Measurements from ENCODE around the gene APOL3. TPM values are rescaled to one million over a fixed set of nuclear protein-coding genes. Genes with fewer than 3 reads are reported as not detected.

The APOL3 gene
- total and polyA plus RNA-seq, 10 of the 15 experiments (the other 5 are each of a cell fraction or from before 2014, with no cell fraction given), result 6.9 to 66.8 (median 48.5) TPM

GRCh38 chr22:36123673-36124630 lies 36.6 kb downstream of the APOL3 start (continued):
- no peak for TF ChIP-seq MEF2B (IDR thresholded peaks at IDR 0.05; ENCODE audit: partially characterized antibody, poor library complexity, severe bottlenecking)
- 0 out of 2 replicates have a peak, but pooled peaks have one; percentile 44 for TF ChIP-seq TBL1XR1 (IDR thresholded peaks at IDR 0.05; ENCODE audit: low read depth, low read length)
- TF ChIP-seq SUPT20H (IDR thresholded peaks at IDR 0.05; ENCODE audit: borderline replicate concordance, control insufficient read depth, low read depth, low read length), result no peak
- TF ChIP-seq, protein P1, sequence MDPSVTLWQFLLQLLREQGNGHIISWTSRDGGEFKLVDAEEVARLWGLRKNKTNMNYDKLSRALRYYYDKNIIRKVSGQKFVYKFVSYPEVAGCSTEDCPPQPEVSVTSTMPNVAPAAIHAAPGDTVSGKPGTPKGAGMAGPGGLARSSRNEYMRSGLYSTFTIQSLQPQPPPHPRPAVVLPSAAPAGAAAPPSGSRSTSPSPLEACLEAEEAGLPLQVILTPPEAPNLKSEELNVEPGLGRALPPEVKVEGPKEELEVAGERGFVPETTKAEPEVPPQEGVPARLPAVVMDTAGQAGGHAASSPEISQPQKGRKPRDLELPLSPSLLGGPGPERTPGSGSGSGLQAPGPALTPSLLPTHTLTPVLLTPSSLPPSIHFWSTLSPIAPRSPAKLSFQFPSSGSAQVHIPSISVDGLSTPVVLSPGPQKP (IDR thresholded peaks at IDR 0.05; ENCODE audit: low read depth, low read length), result peak; percentile 33; the same call in 1 of the 2 replicates
- TF ChIP-seq POU2F2 (IDR thresholded peaks at IDR 0.05; ENCODE audit: borderline replicate concordance, low read depth, low read length), result no peak
- TF ChIP-seq BRCA1 (IDR thresholded peaks at IDR 0.05; ENCODE audit: low read depth, low read length), result peak; percentile 28; the same call in 1 of the 2 replicates
- TF ChIP-seq ZNF384 (IDR thresholded peaks at IDR 0.05; ENCODE audit: borderline replicate concordance, low read depth, low read length), result peak; percentile 27; the same call in 1 of the 2 replicates
- no peak for TF ChIP-seq SUZ12 (IDR thresholded peaks at IDR 0.05; ENCODE audit: unreplicated experiment)
- TF ChIP-seq IRF3 (IDR thresholded peaks at IDR 0.05), result no peak
- no peak for TF ChIP-seq NR2C1 (IDR thresholded peaks at IDR 0.05)
- no peak for TF ChIP-seq ZSCAN29 (IDR thresholded peaks at IDR 0.05)
- TF ChIP-seq SMARCA5 (IDR thresholded peaks at IDR 0.05), result peak; percentile 73; the same call in 1 of the 2 replicates
- TF ChIP-seq RELB (IDR thresholded peaks at IDR 0.05; ENCODE audit: low read depth), result no peak
- TF ChIP-seq ZNF622 (IDR thresholded peaks at IDR 0.05), result no peak
- no peak for TF ChIP-seq KLF5 (IDR thresholded peaks at IDR 0.05; ENCODE audit: partially characterized antibody)
- TF ChIP-seq, protein P2, sequence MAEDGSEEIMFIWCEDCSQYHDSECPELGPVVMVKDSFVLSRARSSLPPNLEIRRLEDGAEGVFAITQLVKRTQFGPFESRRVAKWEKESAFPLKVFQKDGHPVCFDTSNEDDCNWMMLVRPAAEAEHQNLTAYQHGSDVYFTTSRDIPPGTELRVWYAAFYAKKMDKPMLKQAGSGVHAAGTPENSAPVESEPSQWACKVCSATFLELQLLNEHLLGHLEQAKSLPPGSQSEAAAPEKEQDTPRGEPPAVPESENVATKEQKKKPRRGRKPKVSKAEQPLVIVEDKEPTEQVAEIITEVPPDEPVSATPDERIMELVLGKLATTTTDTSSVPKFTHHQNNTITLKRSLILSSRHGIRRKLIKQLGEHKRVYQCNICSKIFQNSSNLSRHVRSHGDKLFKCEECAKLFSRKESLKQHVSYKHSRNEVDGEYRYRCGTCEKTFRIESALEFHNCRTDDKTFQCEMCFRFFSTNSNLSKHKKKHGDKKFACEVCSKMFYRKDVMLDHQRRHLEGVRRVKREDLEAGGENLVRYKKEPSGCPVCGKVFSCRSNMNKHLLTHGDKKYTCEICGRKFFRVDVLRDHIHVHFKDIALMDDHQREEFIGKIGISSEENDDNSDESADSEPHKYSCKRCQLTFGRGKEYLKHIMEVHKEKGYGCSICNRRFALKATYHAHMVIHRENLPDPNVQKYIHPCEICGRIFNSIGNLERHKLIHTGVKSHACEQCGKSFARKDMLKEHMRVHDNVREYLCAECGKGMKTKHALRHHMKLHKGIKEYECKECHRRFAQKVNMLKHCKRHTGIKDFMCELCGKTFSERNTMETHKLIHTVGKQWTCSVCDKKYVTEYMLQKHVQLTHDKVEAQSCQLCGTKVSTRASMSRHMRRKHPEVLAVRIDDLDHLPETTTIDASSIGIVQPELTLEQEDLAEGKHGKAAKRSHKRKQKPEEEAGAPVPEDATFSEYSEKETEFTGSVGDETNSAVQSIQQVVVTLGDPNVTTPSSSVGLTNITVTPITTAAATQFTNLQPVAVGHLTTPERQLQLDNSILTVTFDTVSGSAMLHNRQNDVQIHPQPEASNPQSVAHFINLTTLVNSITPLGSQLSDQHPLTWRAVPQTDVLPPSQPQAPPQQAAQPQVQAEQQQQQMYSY (CRISPR knock-in tag; IDR thresholded peaks at IDR 0.05), result no peak
- no peak for TF ChIP-seq PAX5 (IDR thresholded peaks at IDR 0.05; ENCODE audit: borderline replicate concordance, low read depth, low read length)
- TF ChIP-seq, protein P3, sequence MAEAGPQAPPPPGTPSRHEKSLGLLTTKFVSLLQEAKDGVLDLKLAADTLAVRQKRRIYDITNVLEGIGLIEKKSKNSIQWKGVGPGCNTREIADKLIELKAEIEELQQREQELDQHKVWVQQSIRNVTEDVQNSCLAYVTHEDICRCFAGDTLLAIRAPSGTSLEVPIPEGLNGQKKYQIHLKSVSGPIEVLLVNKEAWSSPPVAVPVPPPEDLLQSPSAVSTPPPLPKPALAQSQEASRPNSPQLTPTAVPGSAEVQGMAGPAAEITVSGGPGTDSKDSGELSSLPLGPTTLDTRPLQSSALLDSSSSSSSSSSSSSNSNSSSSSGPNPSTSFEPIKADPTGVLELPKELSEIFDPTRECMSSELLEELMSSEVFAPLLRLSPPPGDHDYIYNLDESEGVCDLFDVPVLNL (IDR thresholded peaks at IDR 0.05; ENCODE audit: low read depth, low read length), result no peak
- no peak for TF ChIP-seq MYC (IDR thresholded peaks at IDR 0.05; ENCODE audit: insufficient read depth, insufficient read length, insufficient replicate concordance, low read length, severe bottlenecking)
- TF ChIP-seq RB1 (IDR thresholded peaks at IDR 0.05; ENCODE audit: borderline replicate concordance), result peak; percentile 58; the same call in 1 of the 2 replicates
